Hepatocyte (in vitro differentiated cells): ENCODE results near the gene TNFRSF13B.

Experiments
- EZH2 ChIP-seq: fragments of 200-600 bp; sonication (generic); IDR thresholded peaks from 2 replicates; pipeline ENCODE4 v1.6.1; 2016; ENCODE audit warnings: antibody characterized with exemption, mild to moderate bottlenecking, borderline replicate concordance
- EZH2phosphoT487 ChIP-seq: fragments of 200-600 bp; sonication (generic); IDR thresholded peaks from one replicate; pipeline ENCODE4 v1.6.1; 2018; ENCODE audit warnings: antibody characterized with exemption, mild to moderate bottlenecking, low read depth, moderate library complexity; ENCODE audit not compliant: unreplicated experiment, severe bottlenecking
- TF ChIP-seq, protein P1 (sequence below): fragments of 200-600 bp; sonication (generic); IDR thresholded peaks from 2 replicates; pipeline ENCODE4 v1.5.1; 2016; ENCODE audit warnings: antibody characterized with exemption, mild to moderate bottlenecking; ENCODE audit not compliant: poor library complexity

DNA sequence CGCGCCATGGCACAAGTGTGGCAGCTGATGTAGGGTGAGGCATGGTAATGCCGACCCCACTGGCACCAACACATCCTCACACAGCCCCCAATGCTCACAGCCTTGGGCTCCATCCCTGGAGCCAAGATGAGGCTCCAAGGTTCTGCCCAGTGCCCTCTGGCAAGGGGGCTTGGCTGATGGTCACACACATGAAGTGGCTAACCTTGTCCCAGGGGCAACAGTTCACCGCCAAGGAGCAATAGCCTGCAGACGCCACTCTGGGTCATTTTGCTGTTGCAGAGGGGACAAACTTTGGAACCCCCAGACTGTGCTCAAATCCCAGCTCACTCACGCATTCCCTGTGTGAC, 26.8 kb downstream of the TNFRSF13B start:
- TF ChIP-seq, protein P1, sequence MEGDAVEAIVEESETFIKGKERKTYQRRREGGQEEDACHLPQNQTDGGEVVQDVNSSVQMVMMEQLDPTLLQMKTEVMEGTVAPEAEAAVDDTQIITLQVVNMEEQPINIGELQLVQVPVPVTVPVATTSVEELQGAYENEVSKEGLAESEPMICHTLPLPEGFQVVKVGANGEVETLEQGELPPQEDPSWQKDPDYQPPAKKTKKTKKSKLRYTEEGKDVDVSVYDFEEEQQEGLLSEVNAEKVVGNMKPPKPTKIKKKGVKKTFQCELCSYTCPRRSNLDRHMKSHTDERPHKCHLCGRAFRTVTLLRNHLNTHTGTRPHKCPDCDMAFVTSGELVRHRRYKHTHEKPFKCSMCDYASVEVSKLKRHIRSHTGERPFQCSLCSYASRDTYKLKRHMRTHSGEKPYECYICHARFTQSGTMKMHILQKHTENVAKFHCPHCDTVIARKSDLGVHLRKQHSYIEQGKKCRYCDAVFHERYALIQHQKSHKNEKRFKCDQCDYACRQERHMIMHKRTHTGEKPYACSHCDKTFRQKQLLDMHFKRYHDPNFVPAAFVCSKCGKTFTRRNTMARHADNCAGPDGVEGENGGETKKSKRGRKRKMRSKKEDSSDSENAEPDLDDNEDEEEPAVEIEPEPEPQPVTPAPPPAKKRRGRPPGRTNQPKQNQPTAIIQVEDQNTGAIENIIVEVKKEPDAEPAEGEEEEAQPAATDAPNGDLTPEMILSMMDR = no peak
- no peak for TF ChIP-seq EZH2phosphoT487
- TF ChIP-seq EZH2 = no peak
